HG03025 (cell line): ENCODE measurements around the gene HTRA3.

Experiments
- ATAC-seq: cut with Tn5 transposase; IDR thresholded peaks from one replicate; pipeline ENCODE4 v1.9.1; 2021; ENCODE audit warnings: mild to moderate bottlenecking, moderate library complexity; ENCODE audit not compliant: unreplicated experiment, low FRiP score

Gene HTRA3

GRCh38 chr4:8290701-8290970, 21.1 kb downstream of the HTRA3 start:
- no peak for ATAC-seq

DNA sequence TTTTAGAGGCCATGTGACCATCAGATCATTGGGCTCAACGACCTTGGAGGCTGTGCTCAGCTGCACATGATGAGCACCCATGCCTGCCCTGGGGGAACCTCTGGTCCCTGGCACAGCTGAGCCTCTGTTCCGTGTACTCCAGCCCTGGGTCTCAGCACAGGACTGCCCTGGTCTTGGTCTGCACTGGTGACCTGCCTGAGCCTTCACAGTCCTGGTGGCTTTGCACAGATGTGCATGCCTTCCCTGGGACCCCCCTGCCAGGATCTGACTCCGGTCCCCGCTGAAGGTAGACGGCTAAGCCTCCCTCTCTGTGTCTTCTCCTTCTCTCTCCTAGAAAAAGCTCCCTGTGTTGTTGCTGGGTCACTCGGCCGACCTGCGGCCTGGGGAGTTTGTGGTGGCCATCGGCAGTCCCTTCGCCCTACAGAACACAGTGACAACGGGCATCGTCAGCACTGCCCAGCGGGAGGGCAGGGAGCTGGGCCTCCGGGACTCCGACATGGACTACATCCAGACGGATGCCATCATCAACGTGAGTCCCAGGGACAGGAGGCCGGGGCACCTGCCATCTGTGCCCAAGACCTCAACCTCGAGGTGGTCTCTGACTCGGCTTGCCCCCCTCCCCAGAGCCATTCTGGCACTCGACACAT, 21.6 kb downstream of the HTRA3 start:
- ATAC-seq, result no peak

DNA sequence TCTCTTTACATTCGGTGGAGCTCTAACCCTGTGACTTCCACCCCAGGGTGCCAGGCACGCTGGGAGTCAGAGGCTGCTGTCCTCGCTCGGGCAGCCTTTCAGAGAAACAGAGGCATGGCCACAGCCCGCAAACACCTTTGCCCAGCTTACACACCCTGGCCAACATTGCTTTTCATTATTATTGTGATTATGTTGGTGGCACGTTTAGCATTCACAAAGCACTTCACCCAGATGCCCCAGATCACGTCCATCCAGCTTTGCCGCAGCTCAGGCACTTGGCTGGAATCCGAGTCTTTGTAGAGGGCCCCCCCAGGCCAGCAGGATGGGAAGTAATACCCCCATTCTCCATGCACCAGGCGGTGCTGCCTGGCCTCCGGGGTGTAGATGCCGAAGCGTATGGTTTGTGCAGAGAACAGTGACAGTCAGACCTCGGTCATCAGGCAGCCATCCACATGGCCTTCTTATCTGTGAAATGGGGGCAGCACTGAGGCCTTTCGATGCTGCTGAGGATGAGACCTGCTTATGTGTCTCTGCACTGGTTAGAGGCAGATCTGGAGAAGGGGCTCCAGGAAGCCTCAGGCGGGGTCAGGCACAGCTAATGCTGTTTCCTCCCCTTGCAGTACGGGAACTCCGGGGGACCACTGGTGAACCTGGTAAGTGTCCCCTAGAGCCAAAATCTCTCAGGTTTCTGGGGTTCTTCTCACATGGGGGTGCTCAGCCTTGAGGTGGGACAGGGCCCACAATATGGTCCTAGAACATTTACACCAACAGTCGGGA, 22.3 kb downstream of the HTRA3 start:
- no peak for ATAC-seq

DNA sequence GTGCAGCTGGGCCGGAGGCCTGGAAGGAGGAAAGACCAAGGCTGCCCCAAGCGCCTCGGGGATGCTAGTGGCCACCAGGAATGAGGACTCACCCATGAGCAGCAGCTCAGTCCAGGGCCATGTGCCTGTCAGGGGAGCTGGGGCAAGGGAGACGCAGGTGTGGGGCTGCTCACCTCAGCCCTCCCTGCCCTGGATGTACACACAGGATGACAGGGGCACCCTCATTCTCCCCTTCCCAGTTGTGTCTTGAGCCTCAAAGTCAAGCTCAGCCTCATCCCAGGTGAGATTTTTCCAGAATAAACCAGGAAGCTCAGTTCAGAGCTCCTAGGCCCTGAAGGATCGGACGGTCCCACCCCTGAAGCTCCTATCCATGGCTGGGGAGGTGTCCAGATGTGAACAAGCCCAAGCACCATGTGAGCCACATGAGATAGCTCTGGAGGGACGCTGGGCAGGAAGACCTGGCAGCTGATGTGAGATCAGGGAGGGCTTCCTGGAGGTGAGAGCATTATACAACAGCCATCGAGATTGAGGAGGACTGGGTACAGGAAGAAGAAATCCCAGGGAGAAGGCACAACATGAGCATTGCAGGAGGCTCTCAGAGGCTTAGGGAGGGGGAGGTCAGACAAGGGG, 23.0 kb downstream of the HTRA3 start:
- ATAC-seq, result no peak

GRCh38 chr4:8293131-8293975, 23.8 kb downstream of the HTRA3 start:
- ATAC-seq, result no peak

DNA sequence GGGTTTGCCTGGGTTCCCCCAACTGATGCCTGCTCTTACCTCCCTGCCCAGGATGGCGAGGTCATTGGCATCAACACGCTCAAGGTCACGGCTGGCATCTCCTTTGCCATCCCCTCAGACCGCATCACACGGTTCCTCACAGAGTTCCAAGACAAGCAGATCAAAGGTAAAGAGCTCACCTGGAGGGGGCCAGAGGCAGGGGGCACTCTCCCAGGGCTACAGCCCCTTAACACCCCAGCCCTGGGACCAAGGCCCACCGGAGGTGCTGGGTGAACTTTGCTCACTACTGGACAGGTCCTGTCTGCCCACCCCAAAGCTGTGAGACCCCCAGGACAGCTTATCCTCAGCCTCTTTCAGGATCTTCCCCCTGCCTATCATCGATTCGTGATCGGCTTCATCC, 24.5 kb downstream of the HTRA3 start:
- no peak for ATAC-seq

DNA sequence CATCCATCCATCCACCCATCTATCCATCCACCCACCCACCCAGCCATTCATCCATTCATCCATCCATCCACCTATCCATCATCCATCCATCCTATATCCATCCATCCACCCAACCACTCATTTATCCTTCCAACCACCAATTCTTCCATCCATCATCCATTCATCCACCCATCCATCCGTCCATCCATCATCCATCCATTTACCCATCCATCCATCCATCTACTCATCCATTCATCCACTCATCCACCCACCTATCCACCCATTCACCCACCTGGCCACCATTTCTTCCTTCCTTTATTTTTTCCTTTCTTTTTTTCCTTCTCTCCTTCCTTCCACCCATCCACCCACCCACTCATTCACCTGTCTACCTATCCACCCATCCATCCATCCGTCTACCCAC, 25.2 kb downstream of the HTRA3 start:
- ATAC-seq, result no peak

- ATAC-seq, result no peak
These were observed 25.9 kb downstream of the HTRA3 start for GRCh38 chr4:8295471-8295870.

GRCh38 chr4:8296491-8296890, 26.9 kb downstream of the HTRA3 start:
- ATAC-seq, result no peak

DNA sequence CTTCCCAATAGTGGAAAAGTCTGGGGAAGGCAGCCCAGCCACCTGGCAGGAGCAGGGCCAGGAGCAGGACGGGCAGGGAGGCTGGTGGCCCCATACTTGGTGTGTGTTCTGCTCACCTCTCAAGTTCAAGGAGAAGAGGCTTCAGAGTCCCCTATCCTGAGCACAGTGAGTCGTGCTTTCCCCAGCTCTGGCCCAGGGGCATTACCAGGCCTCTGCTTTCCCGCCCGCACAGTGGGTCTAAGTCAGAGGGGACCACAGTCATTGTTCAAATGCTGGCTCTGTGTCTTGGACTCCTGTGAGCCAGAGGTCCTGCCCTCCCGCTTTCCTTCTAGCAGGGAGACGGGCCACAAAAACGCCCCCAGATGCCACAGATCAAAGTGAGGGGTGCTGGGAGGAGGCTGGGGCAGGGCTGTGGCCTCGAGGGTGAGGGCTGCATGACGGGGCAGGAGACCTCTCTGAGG, 27.6 kb downstream of the HTRA3 start:
- ATAC-seq, result no peak

GRCh38 chr4:8297691-8298485, 28.3 kb downstream of the HTRA3 start:
- no peak for ATAC-seq

GRCh38 chr4:8300832-8301231, 31.3 kb downstream of the HTRA3 start:
- ATAC-seq, result no peak

- ATAC-seq, result no peak
These were observed 32.5 kb downstream of the HTRA3 start for GRCh38 chr4:8301851-8302730.

DNA sequence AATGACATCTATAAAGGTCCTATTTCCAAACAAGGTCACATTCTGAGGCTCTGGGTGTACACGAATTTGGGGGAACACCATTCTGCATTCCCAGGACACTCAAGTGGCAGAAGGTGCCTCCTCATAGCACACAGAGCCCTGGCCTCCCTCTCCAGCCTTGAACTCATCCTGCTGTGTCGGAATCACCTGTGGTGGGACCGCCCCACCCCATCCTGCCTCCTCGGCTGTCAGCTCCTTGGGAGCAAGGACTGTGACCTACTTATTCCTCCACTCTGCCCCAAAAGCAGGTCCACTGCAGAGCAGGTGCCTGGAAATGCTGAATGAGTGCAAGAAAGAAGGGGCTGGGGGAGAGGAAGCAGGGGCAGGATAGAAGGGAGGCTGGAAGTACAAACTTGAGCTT, 33.5 kb downstream of the HTRA3 start:
- no peak for ATAC-seq

GRCh38 chr4:8303485-8304281, 34.1 kb downstream of the HTRA3 start:
- ATAC-seq, result no peak

DNA sequence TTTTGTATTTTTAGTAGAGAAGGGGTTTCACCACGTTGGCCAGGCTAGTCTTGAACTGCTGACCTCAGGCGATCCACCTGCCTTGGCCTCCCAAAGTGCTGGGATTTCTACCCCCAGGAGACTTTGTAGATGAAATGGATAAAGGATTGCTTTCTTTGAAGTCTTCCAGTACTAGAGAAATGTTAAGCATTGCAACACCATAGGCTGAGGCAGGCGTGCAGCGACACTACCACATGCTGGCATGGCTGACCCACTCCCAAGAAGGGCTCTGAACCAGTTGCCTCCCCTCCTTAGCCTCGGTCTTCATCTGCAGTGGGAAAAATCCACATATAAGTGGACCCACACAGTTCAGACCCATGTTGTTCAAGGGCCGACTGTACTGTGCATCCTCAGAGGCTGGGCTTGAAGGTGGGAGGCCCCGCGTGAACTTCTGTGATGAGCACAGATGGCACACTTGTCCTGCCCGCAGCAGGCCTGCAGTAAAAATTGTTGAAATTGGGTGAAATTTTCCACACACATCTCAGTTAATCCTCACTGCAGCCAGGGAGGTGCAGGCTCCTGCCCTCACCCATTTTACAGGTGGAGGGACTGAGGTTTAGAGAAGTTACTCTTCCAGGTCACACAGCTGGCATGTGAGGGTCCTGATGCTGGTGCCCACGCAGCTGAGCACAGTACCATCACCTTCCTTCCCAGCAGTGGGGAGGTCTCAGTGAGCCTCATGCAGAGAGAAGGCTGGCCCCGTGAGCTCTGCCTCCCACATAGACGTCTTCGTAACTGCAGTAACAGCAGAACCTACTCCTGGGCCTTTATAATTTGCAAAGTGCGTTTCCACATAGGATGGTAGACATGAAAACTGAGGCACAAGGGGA, 35.5 kb downstream of the HTRA3 start:
- ATAC-seq, result no peak

DNA sequence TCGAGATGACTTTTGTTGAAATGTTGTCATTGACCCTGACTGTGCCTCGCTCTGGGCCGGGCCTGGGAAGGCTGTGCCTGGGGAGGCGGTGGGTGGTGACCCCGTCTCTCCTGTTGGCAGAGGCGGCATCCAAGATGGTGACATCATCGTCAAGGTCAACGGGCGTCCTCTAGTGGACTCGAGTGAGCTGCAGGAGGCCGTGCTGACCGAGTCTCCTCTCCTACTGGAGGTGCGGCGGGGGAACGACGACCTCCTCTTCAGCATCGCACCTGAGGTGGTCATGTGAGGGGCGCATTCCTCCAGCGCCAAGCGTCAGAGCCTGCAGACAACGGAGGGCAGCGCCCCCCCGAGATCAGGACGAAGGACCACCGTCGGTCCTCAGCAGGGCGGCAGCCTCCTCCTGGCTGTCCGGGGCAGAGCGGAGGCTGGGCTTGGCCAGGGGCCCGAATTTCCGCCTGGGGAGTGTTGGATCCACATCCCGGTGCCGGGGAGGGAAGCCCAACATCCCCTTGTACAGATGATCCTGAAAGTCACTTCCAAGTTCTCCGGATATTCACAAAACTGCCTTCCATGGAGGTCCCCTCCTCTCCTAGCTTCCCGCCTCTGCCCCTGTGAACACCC, 36.4 kb downstream of the HTRA3 start:
- ATAC-seq, result no peak
